ENCODE results near the gene CHCHD6.

DNA sequence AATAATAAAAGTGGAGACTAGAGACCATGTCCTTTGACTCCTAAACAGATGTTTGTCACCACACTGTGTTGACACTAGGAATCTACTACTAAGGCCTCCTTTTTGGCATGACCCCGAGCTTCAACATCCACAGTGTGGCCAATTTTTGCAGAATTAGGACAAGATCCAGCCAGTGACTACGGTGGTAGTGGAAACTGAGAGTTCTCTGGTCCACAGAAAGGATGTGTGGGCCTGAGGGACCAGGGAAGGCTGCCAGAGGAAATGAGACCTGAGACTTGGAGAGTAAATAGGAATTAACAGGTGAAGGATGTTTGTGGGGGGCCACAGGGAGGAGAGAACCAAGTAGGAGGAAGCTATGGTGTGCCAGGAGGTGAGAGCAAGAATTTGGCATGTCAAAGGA, 122.7 kb downstream of the CHCHD6 start:
- TF ChIP-seq EZH2 (IDR thresholded peaks at IDR 0.05; ENCODE audit: borderline replicate concordance, insufficient read depth, low read length, poor library complexity, severe bottlenecking), result no peak
- TF ChIP-seq CTCF (IDR thresholded peaks at IDR 0.05; ENCODE audit: poor library complexity, severe bottlenecking), result no peak
- TF ChIP-seq RAD21 (conservative IDR thresholded peaks at IDR 0.05), result no peak
- TF ChIP-seq, protein P1, sequence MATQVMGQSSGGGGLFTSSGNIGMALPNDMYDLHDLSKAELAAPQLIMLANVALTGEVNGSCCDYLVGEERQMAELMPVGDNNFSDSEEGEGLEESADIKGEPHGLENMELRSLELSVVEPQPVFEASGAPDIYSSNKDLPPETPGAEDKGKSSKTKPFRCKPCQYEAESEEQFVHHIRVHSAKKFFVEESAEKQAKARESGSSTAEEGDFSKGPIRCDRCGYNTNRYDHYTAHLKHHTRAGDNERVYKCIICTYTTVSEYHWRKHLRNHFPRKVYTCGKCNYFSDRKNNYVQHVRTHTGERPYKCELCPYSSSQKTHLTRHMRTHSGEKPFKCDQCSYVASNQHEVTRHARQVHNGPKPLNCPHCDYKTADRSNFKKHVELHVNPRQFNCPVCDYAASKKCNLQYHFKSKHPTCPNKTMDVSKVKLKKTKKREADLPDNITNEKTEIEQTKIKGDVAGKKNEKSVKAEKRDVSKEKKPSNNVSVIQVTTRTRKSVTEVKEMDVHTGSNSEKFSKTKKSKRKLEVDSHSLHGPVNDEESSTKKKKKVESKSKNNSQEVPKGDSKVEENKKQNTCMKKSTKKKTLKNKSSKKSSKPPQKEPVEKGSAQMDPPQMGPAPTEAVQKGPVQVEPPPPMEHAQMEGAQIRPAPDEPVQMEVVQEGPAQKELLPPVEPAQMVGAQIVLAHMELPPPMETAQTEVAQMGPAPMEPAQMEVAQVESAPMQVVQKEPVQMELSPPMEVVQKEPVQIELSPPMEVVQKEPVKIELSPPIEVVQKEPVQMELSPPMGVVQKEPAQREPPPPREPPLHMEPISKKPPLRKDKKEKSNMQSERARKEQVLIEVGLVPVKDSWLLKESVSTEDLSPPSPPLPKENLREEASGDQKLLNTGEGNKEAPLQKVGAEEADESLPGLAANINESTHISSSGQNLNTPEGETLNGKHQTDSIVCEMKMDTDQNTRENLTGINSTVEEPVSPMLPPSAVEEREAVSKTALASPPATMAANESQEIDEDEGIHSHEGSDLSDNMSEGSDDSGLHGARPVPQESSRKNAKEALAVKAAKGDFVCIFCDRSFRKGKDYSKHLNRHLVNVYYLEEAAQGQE (IDR thresholded peaks at IDR 0.05; ENCODE audit: borderline replicate concordance), result no peak
- TF ChIP-seq EP300 (conservative IDR thresholded peaks at IDR 0.05; ENCODE audit: poor library complexity, severe bottlenecking), result no peak

All from neural cell (in vitro differentiated cells).